T follicular helper cell (primary cell): ENCODE data around the gene PAIP2B.

ENCODE experiments used
- DNase-seq: peaks from one replicate; pipeline ENCODE4 v3.0.0-alpha.2; 2020; ENCODE audit warnings: low read depth

The PAIP2B gene

GRCh38 chr2:71153585-71154224 is 73.2 kb downstream of the PAIP2B start:
- no peak for DNase-seq

- no peak for DNase-seq
These were observed 75.3 kb downstream of the PAIP2B start for GRCh38 chr2:71151620-71152019.

GRCh38 chr2:71150082-71150816 is 76.7 kb downstream of the PAIP2B start:
- no peak for DNase-seq

- no peak for DNase-seq
These were observed 78.3 kb downstream of the PAIP2B start for GRCh38 chr2:71148506-71149063.

GRCh38 chr2:71143782-71144181 is 83.1 kb downstream of the PAIP2B start:
- DNase-seq: no peak

GRCh38 chr2:71136174-71136573 is 90.7 kb downstream of the PAIP2B start:
- DNase-seq: no peak

- no peak for DNase-seq
These were observed 93.3 kb downstream of the PAIP2B start for GRCh38 chr2:71133603-71134002.
